H54 (cell line): ENCODE measurements around the gene UBP1.

Experiments used
- DNase-seq: peaks from one replicate; pipeline ENCODE4 v3.0.0; 2011; ENCODE audit warnings: low spot score, mixed read lengths; ENCODE audit not compliant: insufficient read length
- FAIRE-seq: peaks from 3 replicates; lab custom pipeline; 2011; peaks lifted over from hg19 to GRCh38; lab: Jason Lieb, UNC
- POLR2A ChIP-seq: IDR thresholded peaks from 2 replicates; pipeline ENCODE4 v1.6.1; 2011; ENCODE audit warnings: low read depth, mild to moderate bottlenecking, low read length

The UBP1 gene

GRCh38 chr3:33389908-33390307, 50.3 kb downstream of the UBP1 start:
- TF ChIP-seq POLR2A = no peak
- no peak for DNase-seq
- FAIRE-seq = no peak

GRCh38 chr3:33388374-33389100, 51.7 kb downstream of the UBP1 start:
- no peak for TF ChIP-seq POLR2A
- FAIRE-seq (no peak), DNase-seq (no peak)

GRCh38 chr3:33386631-33387030, 53.6 kb downstream of the UBP1 start:
- FAIRE-seq (no peak), DNase-seq (no peak)
- no peak for TF ChIP-seq POLR2A

GRCh38 chr3:33385423-33385822, 54.8 kb downstream of the UBP1 start:
- DNase-seq (no peak), FAIRE-seq (no peak)
- no peak for TF ChIP-seq POLR2A

GRCh38 chr3:33383951-33384350, 56.3 kb downstream of the UBP1 start:
- no peak for DNase-seq
- no peak for TF ChIP-seq POLR2A
- FAIRE-seq = no peak

- no peak for FAIRE-seq
- no peak for TF ChIP-seq POLR2A
- no peak for DNase-seq
Observed at GRCh38 chr3:33380653-33381052, 59.6 kb downstream of the UBP1 start.

GRCh38 chr3:33377931-33378330, 62.3 kb downstream of the UBP1 start:
- TF ChIP-seq POLR2A = no peak
- FAIRE-seq (peak; percentile 78), DNase-seq (peak; percentile 54)

GRCh38 chr3:33377489-33377888, 62.7 kb downstream of the UBP1 start:
- FAIRE-seq (no peak), DNase-seq (no peak)
- TF ChIP-seq POLR2A = no peak

- TF ChIP-seq POLR2A = no peak
- FAIRE-seq = no peak
- DNase-seq = no peak
Observed at GRCh38 chr3:33373082-33373437, 67.1 kb downstream of the UBP1 start.

GRCh38 chr3:33372218-33373081, 67.8 kb downstream of the UBP1 start:
- no peak for TF ChIP-seq POLR2A
- FAIRE-seq = peak; percentile 38
- peak; percentile 36 for DNase-seq

GRCh38 chr3:33364531-33365128, 75.6 kb downstream of the UBP1 start:
- no peak for TF ChIP-seq POLR2A
- FAIRE-seq = peak; percentile 23
- DNase-seq = no peak

- no peak for TF ChIP-seq POLR2A
- no peak for DNase-seq
- peak; percentile 83 for FAIRE-seq
Observed at GRCh38 chr3:33364060-33364459, 76.1 kb downstream of the UBP1 start.

- no peak for TF ChIP-seq POLR2A
- no peak for DNase-seq
- peak; percentile 82 for FAIRE-seq
Observed at GRCh38 chr3:33363113-33363800, 76.9 kb downstream of the UBP1 start.
